Measurements from ENCODE around the gene TEX9. TPM values are rescaled to one million over a fixed set of nuclear protein-coding genes. Genes with fewer than 3 reads are reported as not detected.
"Not testable (repeated sequence)": the region's sequence is repeated elsewhere in the genome, so short reads cannot be mapped to it uniquely, and the experiment has no call there.

TEX9 gene
- total RNA-seq (1.2 TPM), polyA plus RNA-seq (under 1 TPM in 3 of 4 donors, not detected in 1; 0.53 to 0.92 (median 0.87) TPM)

DNA sequence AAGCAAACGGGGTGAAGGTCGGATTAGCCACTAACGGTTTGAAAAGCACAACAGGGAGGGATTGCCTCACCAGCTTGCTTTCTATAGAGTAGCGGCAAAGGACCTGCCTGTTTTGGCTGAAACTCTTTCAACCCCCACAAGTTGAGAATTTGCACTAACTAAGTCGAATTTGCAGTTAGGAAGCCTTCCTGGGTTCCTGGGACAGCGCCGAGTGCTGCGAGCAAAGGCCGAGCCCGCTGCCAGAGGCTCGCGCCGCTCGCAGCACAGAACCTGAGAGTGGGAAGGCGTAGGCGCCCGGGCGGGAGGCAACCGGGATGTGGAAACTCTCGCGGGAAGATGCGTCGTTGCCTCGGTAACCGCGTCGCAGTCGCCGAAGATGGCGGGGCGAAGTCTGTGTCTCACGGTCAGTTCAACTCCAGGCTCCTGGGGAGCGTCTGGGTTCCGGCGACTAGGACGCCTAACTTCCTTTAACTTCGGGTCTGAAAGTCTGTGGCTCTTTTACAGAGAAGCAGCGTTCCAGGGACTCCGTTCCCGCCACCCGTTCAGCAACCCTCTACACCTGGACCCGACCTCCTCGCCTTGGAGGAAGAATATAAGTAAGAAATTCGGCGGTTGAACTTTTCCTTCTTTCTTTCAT is at the start of gene TEX9:
Gene TEX9, plus strand, starts transcription at position 352 of the 637 bp plus-strand sequence. Its CDS starts 25 bp downstream, at position 377.
- H3K36me3 Mint-ChIP-seq: peaks cover 4% of the 10 kb centered on the region
- H3K4me1 Mint-ChIP-seq: peaks cover 7 to 18% (median 13%) of the 10 kb centered on the region in 4 donors
- H3K4me3 Mint-ChIP-seq: peak within 1 kb of the TSS; percentile 66 to 95 (median 88)
- Histone ChIP-seq H3K36me3 (ENCODE audit: control insufficient read depth, insufficient read depth, low read length) (no peaks in the 10 kb centered on the region), H3K4me1 (ENCODE audit: control insufficient read depth, insufficient read depth, low read length, poor library complexity, severe bottlenecking) (peaks cover 19% of the 10 kb centered on the region), H3K27ac (ENCODE audit: insufficient read depth, low read length, poor library complexity, severe bottlenecking) (no peak within 1 kb of the TSS), H3K9me3 (ENCODE audit: control insufficient read depth in 2 of 2, low read length in 2 of 2) (no peaks in the 10 kb centered on the region), H3K27me3 (ENCODE audit: control insufficient read depth, insufficient read depth, low read length) (peaks cover 27% of the 10 kb centered on the region), H3K4me3 (ENCODE audit: low read depth, low read length) (peak within 1 kb of the TSS; percentile 79)
- peaks cover 62% of the 10 kb centered on the region for H3K27me3 Mint-ChIP-seq
- H3K9me3 Mint-ChIP-seq: peaks cover 0 to 10% (median 4%) of the 10 kb centered on the region in 7 donors
- H3K27ac Mint-ChIP-seq: peak within 1 kb of the TSS in 2 of 3 donors; percentile 29 to 53
- ATAC-seq (ENCODE audit: low read depth in 2 of 2) (peak; percentile 71 to 74), DNase-seq (peak; percentile 23 to 79 (median 43))

DNA sequence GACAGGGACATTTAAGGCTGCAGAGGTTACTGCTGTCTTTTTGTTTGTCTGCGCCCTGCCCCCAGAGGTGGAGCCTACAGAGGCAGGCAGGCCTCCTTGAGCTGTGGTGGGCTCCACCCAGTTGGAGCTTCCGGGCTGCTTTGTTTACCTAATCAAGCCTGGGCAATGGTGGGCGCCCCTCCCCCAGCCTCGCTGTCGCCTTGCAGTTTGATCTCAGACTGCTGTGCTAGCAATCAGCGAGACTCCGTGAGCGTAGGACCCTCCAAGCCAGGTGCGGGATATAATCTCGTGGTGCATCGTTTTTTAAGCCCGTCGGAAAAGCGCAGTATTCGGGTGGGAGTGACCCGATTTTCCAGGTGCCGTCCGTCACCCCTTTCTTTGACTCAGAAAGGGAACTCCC is 48.7 kb upstream of the TEX9 start:
- not testable (repeated sequence) for H3K4me1 ChIP-seq (ENCODE audit: control insufficient read depth, insufficient read depth, low read length, poor library complexity, severe bottlenecking); H3K36me3 Mint-ChIP-seq; H3K4me3 ChIP-seq (ENCODE audit: low read depth, low read length); H3K36me3 ChIP-seq (ENCODE audit: control insufficient read depth, insufficient read depth, low read length); H3K27ac Mint-ChIP-seq; H3K27ac ChIP-seq (ENCODE audit: insufficient read depth, low read length, poor library complexity, severe bottlenecking); H3K4me1 Mint-ChIP-seq; ATAC-seq (ENCODE audit: low read depth in 2 of 2); DNase-seq; H3K27me3 Mint-ChIP-seq; H3K27me3 ChIP-seq (ENCODE audit: control insufficient read depth, insufficient read depth, low read length); H3K4me3 Mint-ChIP-seq
- H3K9me3 ChIP-seq (ENCODE audit: control insufficient read depth in 2 of 2, low read length in 2 of 2): peaks cover 0 to 15% of the 10 kb centered on the region in 2 experiments
- peaks cover 0 to 14% (median 4%) of the 10 kb centered on the region in 7 donors for H3K9me3 Mint-ChIP-seq

DNA sequence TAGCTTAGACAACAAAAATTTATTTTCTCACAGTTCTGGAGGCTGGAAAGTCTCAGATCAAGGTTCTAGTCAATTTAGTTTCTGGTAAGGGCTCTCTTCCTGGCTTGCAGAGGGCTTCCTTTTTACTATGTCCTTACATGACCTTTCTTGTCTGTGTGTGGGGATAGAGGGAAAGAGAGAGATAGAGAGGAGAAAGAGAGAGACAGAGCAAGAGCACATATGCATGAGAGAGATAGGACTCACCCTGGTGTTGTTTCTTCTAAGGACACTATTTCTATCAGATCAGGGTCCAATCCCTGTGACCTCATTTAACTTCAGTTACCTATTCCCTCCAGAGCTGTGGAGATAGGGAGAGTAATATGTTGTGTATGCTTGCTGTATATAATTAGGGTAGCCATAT is 44.9 kb upstream of the TEX9 start:
- no peak overlapping the region for H3K4me3 Mint-ChIP-seq
- H3K9me3 Mint-ChIP-seq: peaks cover 0 to 20% (median 8%) of the 10 kb centered on the region in 7 donors
- H3K36me3 Mint-ChIP-seq: no peaks in the 10 kb centered on the region

DNA sequence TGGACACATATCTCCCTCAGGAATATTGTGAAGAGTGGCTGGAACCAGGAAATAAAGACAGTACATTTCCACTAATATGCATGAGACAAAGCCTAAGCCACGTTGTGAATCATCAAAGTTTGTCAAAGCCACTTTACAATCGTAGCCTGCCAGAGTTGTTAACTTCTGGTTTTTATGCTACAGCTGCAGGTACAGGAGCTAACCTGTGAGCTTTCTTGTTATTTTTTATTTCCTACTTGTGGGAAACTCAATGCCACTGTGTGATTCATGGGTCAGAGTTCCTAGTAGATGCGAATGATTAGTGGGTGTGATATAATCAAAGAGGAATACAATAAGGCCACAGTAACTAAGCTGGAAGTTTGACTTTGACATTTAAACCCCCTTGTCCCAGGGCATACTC is 44.4 kb upstream of the TEX9 start:
- H3K4me3 ChIP-seq (ENCODE audit: low read depth, low read length): no peak overlapping the region
- H3K27me3 Mint-ChIP-seq: no peaks in the 10 kb centered on the region
- H3K36me3 ChIP-seq (ENCODE audit: control insufficient read depth, insufficient read depth, low read length): no peaks in the 10 kb centered on the region
- H3K27ac Mint-ChIP-seq: no peak overlapping the region
- H3K9me3 Mint-ChIP-seq: peaks cover 3 to 25% (median 11%) of the 10 kb centered on the region in 7 donors
- H3K4me1 Mint-ChIP-seq: no peaks in the 10 kb centered on the region
- no peak overlapping the region for H3K4me3 Mint-ChIP-seq
- H3K27me3 ChIP-seq (ENCODE audit: control insufficient read depth, insufficient read depth, low read length): no peaks in the 10 kb centered on the region
- no peaks in the 10 kb centered on the region for H3K36me3 Mint-ChIP-seq
- H3K9me3 ChIP-seq (ENCODE audit: control insufficient read depth in 2 of 2, low read length in 2 of 2): peaks cover 0 to 19% of the 10 kb centered on the region in 2 experiments
- no peaks in the 10 kb centered on the region for H3K4me1 ChIP-seq (ENCODE audit: control insufficient read depth, insufficient read depth, low read length, poor library complexity, severe bottlenecking)
- no peak overlapping the region for H3K27ac ChIP-seq (ENCODE audit: insufficient read depth, low read length, poor library complexity, severe bottlenecking)
- no peak for DNase-seq
- ATAC-seq (ENCODE audit: low read depth in 2 of 2): no peak

More for the DNA sequence above, 44.9 kb upstream of the TEX9 start:
- H3K4me3 ChIP-seq (ENCODE audit: low read depth, low read length): no peak overlapping the region
- H3K27me3 Mint-ChIP-seq: no peaks in the 10 kb centered on the region
- DNase-seq (no peak), ATAC-seq (ENCODE audit: low read depth in 2 of 2) (no peak)
- no peaks in the 10 kb centered on the region for H3K36me3 ChIP-seq (ENCODE audit: control insufficient read depth, insufficient read depth, low read length)
- no peak overlapping the region for H3K27ac ChIP-seq (ENCODE audit: insufficient read depth, low read length, poor library complexity, severe bottlenecking)
- H3K4me1 Mint-ChIP-seq: no peaks in the 10 kb centered on the region
- H3K4me1 ChIP-seq (ENCODE audit: control insufficient read depth, insufficient read depth, low read length, poor library complexity, severe bottlenecking): no peaks in the 10 kb centered on the region
- H3K27ac Mint-ChIP-seq: no peak overlapping the region
- H3K9me3 ChIP-seq (ENCODE audit: control insufficient read depth in 2 of 2, low read length in 2 of 2): peaks cover 0 to 19% of the 10 kb centered on the region in 2 experiments
- H3K27me3 ChIP-seq (ENCODE audit: control insufficient read depth, insufficient read depth, low read length): no peaks in the 10 kb centered on the region

DNA sequence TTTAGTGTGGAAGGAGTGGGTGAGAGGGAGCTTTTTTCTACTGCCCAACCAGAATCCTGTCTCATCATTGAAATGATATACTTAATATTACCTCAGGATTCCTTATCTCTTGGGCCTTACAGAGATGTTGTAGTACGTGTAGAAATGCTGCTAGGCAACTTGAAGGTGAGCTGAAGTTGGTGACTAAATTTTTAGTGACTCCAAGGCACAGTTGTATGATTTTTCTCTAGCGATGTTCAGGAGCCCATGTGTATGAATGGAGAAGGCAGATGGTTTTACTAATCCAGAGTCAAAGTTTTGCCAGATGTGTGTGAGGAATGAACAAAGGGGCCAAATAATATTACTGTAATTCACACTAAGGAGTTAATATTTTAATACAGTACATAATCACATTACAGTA is 42.8 kb upstream of the TEX9 start:
- Histone ChIP-seq H3K27me3 (ENCODE audit: control insufficient read depth, insufficient read depth, low read length) (no peaks in the 10 kb centered on the region), H3K4me3 (ENCODE audit: low read depth, low read length) (no peak overlapping the region), H3K9me3 (ENCODE audit: control insufficient read depth in 2 of 2, low read length in 2 of 2) (peaks cover 0 to 19% of the 10 kb centered on the region in 2 experiments), H3K27ac (ENCODE audit: insufficient read depth, low read length, poor library complexity, severe bottlenecking) (no peak overlapping the region), H3K4me1 (ENCODE audit: control insufficient read depth, insufficient read depth, low read length, poor library complexity, severe bottlenecking) (no peaks in the 10 kb centered on the region), H3K36me3 (ENCODE audit: control insufficient read depth, insufficient read depth, low read length) (no peaks in the 10 kb centered on the region)
- Mint-ChIP-seq H3K36me3 (no peaks in the 10 kb centered on the region), H3K4me3 (no peak overlapping the region), H3K27ac (no peak overlapping the region), H3K27me3 (no peaks in the 10 kb centered on the region), H3K9me3 (peaks cover 3 to 23% (median 8%) of the 10 kb centered on the region in 7 donors), H3K4me1 (no peaks in the 10 kb centered on the region)
- DNase-seq (no peak), ATAC-seq (ENCODE audit: low read depth in 2 of 2) (no peak)

DNA sequence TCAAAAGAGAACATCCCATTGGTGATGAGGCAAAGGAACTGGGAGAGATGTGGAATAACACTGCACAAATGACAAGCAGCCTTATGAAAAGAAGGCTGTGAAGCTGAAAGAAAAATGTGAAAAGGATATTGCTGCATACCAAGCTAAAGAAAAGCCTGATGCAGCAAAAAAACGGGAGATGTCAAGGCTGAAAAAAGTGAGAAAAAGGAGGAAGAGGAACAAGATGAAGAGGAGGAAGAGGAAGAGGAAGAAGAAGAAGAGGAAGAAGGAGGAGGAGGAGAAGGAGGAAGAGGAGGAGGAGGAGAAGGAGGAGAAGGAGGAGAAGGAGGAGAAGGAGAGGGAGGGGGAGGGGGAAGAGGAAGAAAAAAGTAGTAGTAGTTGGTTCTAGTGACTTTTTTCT is 41.8 kb upstream of the TEX9 start:
- Histone ChIP-seq H3K27me3 (ENCODE audit: control insufficient read depth, insufficient read depth, low read length) (no peaks in the 10 kb centered on the region), H3K36me3 (ENCODE audit: control insufficient read depth, insufficient read depth, low read length) (no peaks in the 10 kb centered on the region), H3K27ac (ENCODE audit: insufficient read depth, low read length, poor library complexity, severe bottlenecking) (no peak overlapping the region), H3K4me3 (ENCODE audit: low read depth, low read length) (no peak overlapping the region), H3K4me1 (ENCODE audit: control insufficient read depth, insufficient read depth, low read length, poor library complexity, severe bottlenecking) (no peaks in the 10 kb centered on the region), H3K9me3 (ENCODE audit: control insufficient read depth in 2 of 2, low read length in 2 of 2) (peaks cover 0 to 10% of the 10 kb centered on the region in 2 experiments)
- Mint-ChIP-seq H3K4me3 (no peak overlapping the region), H3K9me3 (peaks cover 3 to 24% (median 7%) of the 10 kb centered on the region in 7 donors), H3K4me1 (no peaks in the 10 kb centered on the region), H3K27ac (peak overlapping the region in 1 of 3 donors; percentile 85), H3K27me3 (no peaks in the 10 kb centered on the region), H3K36me3 (no peaks in the 10 kb centered on the region)
- no peak for ATAC-seq (ENCODE audit: low read depth in 2 of 2)
- no peak for DNase-seq

DNA sequence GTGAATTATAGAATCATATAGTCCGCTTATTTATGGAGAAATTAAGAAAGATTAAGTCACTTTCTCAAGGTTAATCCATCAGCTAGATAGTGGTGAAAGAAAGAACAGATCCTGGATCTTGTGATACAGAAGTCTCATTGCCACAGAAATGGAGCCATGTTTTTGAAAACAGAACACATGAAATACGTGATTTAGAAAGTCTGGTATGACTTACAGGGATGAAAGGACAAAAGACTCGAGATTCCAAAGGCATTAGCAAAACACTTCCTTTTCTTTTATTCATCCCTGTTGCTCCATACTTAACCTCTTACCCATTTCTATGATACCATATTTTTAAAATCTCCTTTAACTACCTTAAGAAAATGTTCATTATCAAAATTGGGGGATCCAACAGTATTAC is 40.0 kb upstream of the TEX9 start:
- Mint-ChIP-seq H3K4me3 (no peak overlapping the region), H3K36me3 (no peaks in the 10 kb centered on the region), H3K27me3 (no peaks in the 10 kb centered on the region), H3K4me1 (no peaks in the 10 kb centered on the region), H3K27ac (no peak overlapping the region), H3K9me3 (peaks cover 1 to 34% (median 9%) of the 10 kb centered on the region in 7 donors)
- Histone ChIP-seq H3K9me3 (ENCODE audit: control insufficient read depth in 2 of 2, low read length in 2 of 2) (peaks cover 4 to 6% of the 10 kb centered on the region in 2 experiments), H3K27me3 (ENCODE audit: control insufficient read depth, insufficient read depth, low read length) (no peaks in the 10 kb centered on the region), H3K4me1 (ENCODE audit: control insufficient read depth, insufficient read depth, low read length, poor library complexity, severe bottlenecking) (no peaks in the 10 kb centered on the region), H3K27ac (ENCODE audit: insufficient read depth, low read length, poor library complexity, severe bottlenecking) (no peak overlapping the region), H3K36me3 (ENCODE audit: control insufficient read depth, insufficient read depth, low read length) (no peaks in the 10 kb centered on the region), H3K4me3 (ENCODE audit: low read depth, low read length) (no peak overlapping the region)
- no peak for DNase-seq
- no peak for ATAC-seq (ENCODE audit: low read depth in 2 of 2)

Measured in CD4-positive, CD25-positive, alpha-beta regulatory T cell (primary cell).